Aorta (tissue), 5 donors: ENCODE measurements around the gene BRMS1L. TPM values are rescaled to one million over a fixed set of nuclear protein-coding genes. Genes with fewer than 3 reads are reported as not detected.

Experiments used
- ATAC-seq: fragments of 200-7000 bp; cut with Tn5 transposase; one replicate; pipeline ENCODE4 v1.9.1; 2022; ENCODE audit warnings: moderate library complexity; ENCODE audit not compliant: low FRiP score
- DNase-seq, 2 donors: peaks; one replicate each; pipeline ENCODE4 v3.0.0-alpha.2; 2020
- H3K27ac ChIP-seq, 2 donors: one replicate each; pipeline ENCODE4 v1.5.1; 2013; ENCODE audit warnings: low read length in 2 of 2, mild to moderate bottlenecking in 2 of 2, moderate library complexity in 2 of 2, control low read depth in 1 of 2, inconsistent platforms in 1 of 2, low read depth in 1 of 2
- H3K27me3 ChIP-seq, 2 donors: one replicate each; pipeline ENCODE4 v1.6.1; 2013; ENCODE audit warnings: control low read depth in 1 of 2, low read length in 1 of 2, mild to moderate bottlenecking in 1 of 2, moderate library complexity in 1 of 2; ENCODE audit not compliant: insufficient read depth in 2 of 2, control insufficient read depth in 1 of 2
- H3K36me3 ChIP-seq, 2 donors: one replicate each; pipeline ENCODE4 v1.6.1; 2013; ENCODE audit warnings: control low read depth in 1 of 2, low read length in 1 of 2, mild to moderate bottlenecking in 1 of 2; ENCODE audit not compliant: insufficient read depth in 2 of 2, control insufficient read depth in 1 of 2
- H3K4me1 ChIP-seq, 2 donors: one replicate each; pipeline ENCODE4 v1.6.1; 2013; ENCODE audit warnings: low read length in 2 of 2, control low read depth in 1 of 2, mild to moderate bottlenecking in 1 of 2, moderate library complexity in 1 of 2; ENCODE audit not compliant: insufficient read depth in 2 of 2, control insufficient read depth in 1 of 2
- H3K4me3 ChIP-seq, 2 donors: one replicate each; pipeline ENCODE4 v1.5.1; 2013; ENCODE audit warnings: low read length in 2 of 2, control low read depth in 1 of 2, mild to moderate bottlenecking in 1 of 2
- H3K9me3 ChIP-seq: one replicate; pipeline ENCODE4 v1.6.1; 2013; ENCODE audit warnings: mild to moderate bottlenecking, low read length; ENCODE audit not compliant: control insufficient read depth
- WGBS, 2 donors: extraction: QIAGEN DNeasy Blood & Tissue Kit; methylation state at CpG; one replicate each; pipeline ENCODE4 v1.1.7; 2013; 5-methylcytosine and 5-hydroxymethylcytosine counted together
- intact Hi-C, 2 donors: fragments of 100-400 bp; cut with DNase I; formaldehyde crosslinking; loops; one replicate each; pipeline versions ENCODE4 v1.14.2 to v1.15.0; 2022
- polyA plus RNA-seq, 2 donors: library from polyadenylated mRNA; stranded (reverse); fragments of 200-250 nt; gene quantifications; one replicate each; pipeline ENCODE4 v1.2.3, GENCODE V29; 2013
- total RNA-seq, 2 donors: library from RNA; stranded (reverse); fragmentation: NEBNext Ultra II Directional; extraction: Animal tissue kit (Norgen Biotek cat#: 25700); gene quantifications; one replicate each; pipeline ENCODE4 v1.2.1, GENCODE V29; 2021
- donor health status: healthy with polysubstance abuse.
- donor health status: Bipolar disorder and iron deficiency.
- donor health status: DM: no; HTN: no; CAD: no.
- donor health status: DM: no; HTN: no; CAD: no.
- donor health status: DM: yes; HTN: yes; CAD: no.

Gene BRMS1L
- total and polyA plus RNA-seq, 4 donors: 9.6 to 20.9 (median 14.2) TPM

GRCh38 chr14:35890308-35890707, 64.2 kb downstream of the BRMS1L start:
- Histone ChIP-seq H3K27me3 (no peaks in the 10 kb centered on the region), H3K27ac (no peak overlapping the region), H3K4me1 (no peaks in the 10 kb centered on the region), H3K36me3 (no peaks in the 10 kb centered on the region), H3K9me3 (no peaks in the 10 kb centered on the region), H3K4me3 (no peak overlapping the region)
- intact Hi-C loops: no loop called here
- DNase-seq (no peak), ATAC-seq (no peak)

- H3K4me3 ChIP-seq: no peak overlapping the region
- H3K27me3 ChIP-seq: no peaks in the 10 kb centered on the region
- no peak for DNase-seq
- no peak overlapping the region for H3K27ac ChIP-seq
- intact Hi-C loops: no loop called here
- H3K9me3 ChIP-seq: peaks cover 4% of the 10 kb centered on the region
- ATAC-seq: no peak
- no peaks in the 10 kb centered on the region for H3K36me3 ChIP-seq
- no peaks in the 10 kb centered on the region for H3K4me1 ChIP-seq
Observed at GRCh38 chr14:35895256-35895655, 69.1 kb downstream of the BRMS1L start.

- intact Hi-C loops: no loop called here
- no peaks in the 10 kb centered on the region for H3K36me3 ChIP-seq
- H3K9me3 ChIP-seq: peaks cover 4% of the 10 kb centered on the region
- no peak overlapping the region for H3K27ac ChIP-seq
- no peak overlapping the region for H3K4me3 ChIP-seq
- H3K4me1 ChIP-seq: no peaks in the 10 kb centered on the region
- WGBS, 2 donors: 62 to 63% methylated on average over 4 of the region's 4 CpGs
- H3K27me3 ChIP-seq: no peaks in the 10 kb centered on the region
- DNase-seq: no peak
- peak; percentile 7 for ATAC-seq
Observed at GRCh38 chr14:35897616-35898111, 71.5 kb downstream of the BRMS1L start.

- peak; percentile 19 for ATAC-seq
- Histone ChIP-seq H3K27me3 (no peaks in the 10 kb centered on the region), H3K9me3 (peaks cover 4% of the 10 kb centered on the region), H3K27ac (no peak overlapping the region), H3K36me3 (no peaks in the 10 kb centered on the region), H3K4me3 (no peak overlapping the region), H3K4me1 (no peaks in the 10 kb centered on the region)
- WGBS, 2 donors: 81 to 85% methylated on average over 4 of the region's 4 CpGs
- no peak for DNase-seq
- intact Hi-C loops: no loop called here
Observed at GRCh38 chr14:35898217-35898775, 72.2 kb downstream of the BRMS1L start.

- Histone ChIP-seq H3K9me3 (peaks cover 4% of the 10 kb centered on the region), H3K4me1 (no peaks in the 10 kb centered on the region), H3K36me3 (no peaks in the 10 kb centered on the region), H3K27me3 (no peaks in the 10 kb centered on the region), H3K4me3 (no peak overlapping the region), H3K27ac (no peak overlapping the region)
- ATAC-seq (no peak), DNase-seq (no peak)
- intact Hi-C loops: no loop called here
- WGBS, 2 donors: 88 to 89% methylated on average over 3 of the region's 3 CpGs
Observed at GRCh38 chr14:35900741-35901140, 74.6 kb downstream of the BRMS1L start.

GRCh38 chr14:35909665-35910064, 83.5 kb downstream of the BRMS1L start:
- 59 to 67% methylated on average over 4 of the region's 4 CpGs for WGBS, 2 donors
- Histone ChIP-seq H3K4me1 (no peaks in the 10 kb centered on the region), H3K27me3 (no peaks in the 10 kb centered on the region), H3K9me3 (no peaks in the 10 kb centered on the region), H3K27ac (no peak overlapping the region), H3K36me3 (no peaks in the 10 kb centered on the region), H3K4me3 (no peak overlapping the region)
- intact Hi-C loops: no loop called here
- ATAC-seq (no peak), DNase-seq (no peak)

GRCh38 chr14:35910191-35910590, 84.1 kb downstream of the BRMS1L start:
- DNase-seq (no peak), ATAC-seq (no peak)
- Histone ChIP-seq H3K36me3 (no peaks in the 10 kb centered on the region), H3K4me3 (no peak overlapping the region), H3K27me3 (no peaks in the 10 kb centered on the region), H3K4me1 (no peaks in the 10 kb centered on the region), H3K27ac (no peak overlapping the region), H3K9me3 (no peaks in the 10 kb centered on the region)
- intact Hi-C loops: no loop called here
- WGBS, 2 donors: 78 to 79% methylated on average over 4 of the region's 4 CpGs

GRCh38 chr14:35911097-35911496, 85.0 kb downstream of the BRMS1L start:
- Histone ChIP-seq H3K27ac (no peak overlapping the region), H3K27me3 (no peaks in the 10 kb centered on the region), H3K9me3 (no peaks in the 10 kb centered on the region), H3K36me3 (no peaks in the 10 kb centered on the region), H3K4me3 (no peak overlapping the region), H3K4me1 (no peaks in the 10 kb centered on the region)
- DNase-seq (no peak), ATAC-seq (no peak)
- intact Hi-C loops: no loop called here
- WGBS, 2 donors: 77 to 82% methylated on average over 4 of the region's 4 CpGs

GRCh38 chr14:35915185-35915584, 89.0 kb downstream of the BRMS1L start:
- WGBS, 2 donors: 81% methylated on average over 4 of the region's 4 CpGs
- H3K27ac ChIP-seq: no peak overlapping the region
- H3K36me3 ChIP-seq: no peaks in the 10 kb centered on the region
- intact Hi-C loops: no loop called here
- no peaks in the 10 kb centered on the region for H3K27me3 ChIP-seq
- H3K4me3 ChIP-seq: no peak overlapping the region
- H3K4me1 ChIP-seq: no peaks in the 10 kb centered on the region
- DNase-seq (no peak), ATAC-seq (no peak)
- no peaks in the 10 kb centered on the region for H3K9me3 ChIP-seq
